ENCODE data around the gene SDC1. TPM values are rescaled to one million over a fixed set of nuclear protein-coding genes. Genes with fewer than 3 reads are reported as not detected.

SDC1 gene
- polyA plus RNA-seq, 4 donors: 25.4 to 32.3 (median 28.6) TPM

GRCh38 chr2:20186855-20187187, 38.1 kb downstream of the SDC1 start:
- DNase-seq (ENCODE audit: low read depth in 4 of 4, low spot score in 2 of 4): no peak

GRCh38 chr2:20186078-20186854, 38.7 kb downstream of the SDC1 start:
- no peak for DNase-seq (ENCODE audit: low read depth in 4 of 4, low spot score in 2 of 4)

- DNase-seq (ENCODE audit: low read depth in 4 of 4, low spot score in 2 of 4): no peak
These were observed 39.5 kb downstream of the SDC1 start for GRCh38 chr2:20185176-20186022.

- DNase-seq (ENCODE audit: low read depth in 4 of 4, low spot score in 2 of 4): no peak
These were observed 40.6 kb downstream of the SDC1 start for GRCh38 chr2:20184067-20184938.

- no peak for DNase-seq (ENCODE audit: low read depth in 4 of 4, low spot score in 2 of 4)
These were observed 41.6 kb downstream of the SDC1 start for GRCh38 chr2:20183373-20183772.

- DNase-seq (ENCODE audit: low read depth in 4 of 4, low spot score in 2 of 4): no peak
These were observed 42.5 kb downstream of the SDC1 start for GRCh38 chr2:20182241-20182931.

- no peak for DNase-seq (ENCODE audit: low read depth in 4 of 4, low spot score in 2 of 4)
These were observed 43.2 kb downstream of the SDC1 start for GRCh38 chr2:20181761-20182160.

GRCh38 chr2:20180676-20181648, 44.0 kb downstream of the SDC1 start:
- no peak for DNase-seq (ENCODE audit: low read depth in 4 of 4, low spot score in 2 of 4)

GRCh38 chr2:20179755-20180594, 45.0 kb downstream of the SDC1 start:
- no peak for DNase-seq (ENCODE audit: low read depth in 4 of 4, low spot score in 2 of 4)

GRCh38 chr2:20179466-20179754, 45.5 kb downstream of the SDC1 start:
- no peak for DNase-seq (ENCODE audit: low read depth in 4 of 4, low spot score in 2 of 4)

GRCh38 chr2:20178666-20179465, 46.1 kb downstream of the SDC1 start:
- no peak for DNase-seq (ENCODE audit: low read depth in 4 of 4, low spot score in 2 of 4)

- no peak for DNase-seq (ENCODE audit: low read depth in 4 of 4, low spot score in 2 of 4)
These were observed 46.7 kb downstream of the SDC1 start for GRCh38 chr2:20178249-20178607.

- DNase-seq (ENCODE audit: low read depth in 4 of 4, low spot score in 2 of 4): no peak
These were observed 47.2 kb downstream of the SDC1 start for GRCh38 chr2:20177556-20178248.

- DNase-seq (ENCODE audit: low read depth in 4 of 4, low spot score in 2 of 4): no peak
These were observed 48.2 kb downstream of the SDC1 start for GRCh38 chr2:20176760-20177159.

- DNase-seq (ENCODE audit: low read depth in 4 of 4, low spot score in 2 of 4): no peak
These were observed 49.0 kb downstream of the SDC1 start for GRCh38 chr2:20175931-20176330.

GRCh38 chr2:20175267-20175666, 49.7 kb downstream of the SDC1 start:
- DNase-seq (ENCODE audit: low read depth in 4 of 4, low spot score in 2 of 4): no peak

GRCh38 chr2:20174410-20174809, 50.5 kb downstream of the SDC1 start:
- DNase-seq (ENCODE audit: low read depth in 4 of 4, low spot score in 2 of 4): no peak

Measured in left renal cortex interstitium (tissue), 4 donors.